H9 (cell line): ENCODE measurements around the gene AKAIN1. TPM values are rescaled to one million over a fixed set of nuclear protein-coding genes. Genes with fewer than 3 reads are reported as not detected.

ENCODE experiments used
- DNase-seq: peaks from one replicate; pipeline ENCODE4 v3.0.0-alpha.2; 2017
- H2AFZ ChIP-seq: one replicate; pipeline ENCODE4 v1.6.1; 2013; ENCODE audit warnings: mild to moderate bottlenecking, low read length, control low read depth, moderate library complexity
- H2AK5ac ChIP-seq: 2 replicates; pipeline ENCODE4 v1.6.1; 2013; ENCODE audit warnings: low read length, control low read depth, mixed read lengths; ENCODE audit not compliant: insufficient read length
- H2BK120ac ChIP-seq: one replicate; pipeline ENCODE4 v1.6.1; 2013; ENCODE audit warnings: low read depth, mild to moderate bottlenecking, low read length, control low read depth, inconsistent platforms; ENCODE audit not compliant: poor library complexity, severe bottlenecking
- H2BK12ac ChIP-seq: 2 replicates; pipeline ENCODE4 v1.6.1; 2013; ENCODE audit warnings: low read length, control low read depth, mixed read lengths, low read depth; ENCODE audit not compliant: insufficient read length
- H2BK15ac ChIP-seq: 2 replicates; pipeline ENCODE4 v1.6.1; 2013; ENCODE audit warnings: low read depth, low read length, control low read depth
- H2BK20ac ChIP-seq: one replicate; pipeline ENCODE4 v1.6.1; 2013; ENCODE audit warnings: low read depth, mild to moderate bottlenecking, low read length, control low read depth, inconsistent platforms; ENCODE audit not compliant: poor library complexity, severe bottlenecking
- H2BK5ac ChIP-seq: 2 replicates; pipeline ENCODE4 v1.6.1; 2013; ENCODE audit warnings: low read length, control low read depth, mixed read lengths; ENCODE audit not compliant: insufficient read length
- H3K14ac ChIP-seq: 2 replicates; pipeline ENCODE4 v1.6.1; 2013; ENCODE audit warnings: low read length, control low read depth; ENCODE audit not compliant: insufficient read depth
- H3K18ac ChIP-seq: 2 replicates; pipeline ENCODE4 v1.6.1; 2013; ENCODE audit warnings: low read depth, mild to moderate bottlenecking, mixed read lengths, low read length, control low read depth; ENCODE audit not compliant: insufficient read length
- H3K23ac ChIP-seq: 2 replicates; pipeline ENCODE4 v1.6.1; 2013; ENCODE audit warnings: low read length, control low read depth, mixed read lengths, low read depth; ENCODE audit not compliant: insufficient read length
- H3K23me2 ChIP-seq: 2 replicates; pipeline ENCODE4 v1.6.1; 2013; ENCODE audit warnings: low read depth, mild to moderate bottlenecking, mixed read lengths, low read length, control low read depth; ENCODE audit not compliant: insufficient read length, poor library complexity, severe bottlenecking
- H3K27ac ChIP-seq: 2 replicates; pipeline ENCODE4 v1.5.1; 2013; ENCODE audit warnings: low read length, control low read depth, mixed read lengths, low read depth; ENCODE audit not compliant: insufficient read length
- H3K27me3 ChIP-seq: 2 replicates; pipeline ENCODE4 v1.6.1; 2013; ENCODE audit warnings: low read length, control low read depth, inconsistent platforms; ENCODE audit not compliant: insufficient read depth
- H3K4ac ChIP-seq: 2 replicates; pipeline ENCODE4 v1.6.1; 2013; ENCODE audit warnings: low read depth, mild to moderate bottlenecking, control low read depth, inconsistent platforms, low read length, moderate library complexity
- H3K4me1 ChIP-seq: 2 replicates; pipeline ENCODE4 v1.6.1; 2013; ENCODE audit warnings: low read length, control low read depth, inconsistent platforms; ENCODE audit not compliant: insufficient read depth
- H3K4me2 ChIP-seq: 2 replicates; pipeline ENCODE4 v1.6.1; 2013; ENCODE audit warnings: low read length, control low read depth, mixed read lengths; ENCODE audit not compliant: insufficient read length, insufficient read depth
- H3K56ac ChIP-seq: 2 replicates; pipeline ENCODE4 v1.6.1; 2013; ENCODE audit warnings: low read depth, mild to moderate bottlenecking, mixed read lengths, low read length, control low read depth; ENCODE audit not compliant: insufficient read length
- H3K79me1 ChIP-seq: 2 replicates; pipeline ENCODE4 v1.6.1; 2013; ENCODE audit warnings: low read depth, mild to moderate bottlenecking, moderate library complexity, low read length, control low read depth, inconsistent platforms; ENCODE audit not compliant: insufficient read depth, poor library complexity, severe bottlenecking
- H3K79me2 ChIP-seq: 2 replicates; pipeline ENCODE4 v1.6.1; 2013; ENCODE audit warnings: low read length, control low read depth, inconsistent platforms; ENCODE audit not compliant: insufficient read depth
- H3K9ac ChIP-seq: 2 replicates; pipeline ENCODE4 v1.6.1; 2013; ENCODE audit warnings: low read length, control low read depth, mixed read lengths; ENCODE audit not compliant: insufficient read length; ENCODE audit errors: extremely low read depth
- H3K9me3 ChIP-seq: one replicate; pipeline ENCODE4 v1.6.1; 2013; ENCODE audit warnings: low read depth, low read length, inconsistent platforms; ENCODE audit not compliant: control insufficient read depth
- H3T11ph ChIP-seq: one replicate; pipeline ENCODE4 v1.6.1; 2013; ENCODE audit warnings: mild to moderate bottlenecking, low read length, control low read depth, inconsistent platforms
- H4K20me1 ChIP-seq: one replicate; pipeline ENCODE4 v1.6.1; 2013; ENCODE audit not compliant: control insufficient read depth, insufficient read length, insufficient read depth
- H4K5ac ChIP-seq: 2 replicates; pipeline ENCODE4 v1.6.1; 2013; ENCODE audit warnings: low read depth, mild to moderate bottlenecking, mixed read lengths, low read length, control low read depth; ENCODE audit not compliant: insufficient read length
- H4K8ac ChIP-seq: replicated peaks from 2 replicates; pipeline ENCODE4 v1.6.1; 2013; ENCODE audit warnings: low read length, control low read depth, mixed read lengths, low read depth; ENCODE audit not compliant: insufficient read length
- H4K91ac ChIP-seq: 2 replicates; pipeline ENCODE4 v1.6.1; 2013; ENCODE audit warnings: low read depth, mild to moderate bottlenecking, moderate library complexity, mixed read lengths, low read length, control low read depth; ENCODE audit not compliant: insufficient read length
- H3K27ac Mint-ChIP-seq, 3 experiments: 2 replicates in 2 of 3; 3 replicates in 1 of 3; pipeline ENCODE4 v1.8.0; 2020 to 2021; ENCODE audit warnings: mixed read lengths in 3 of 3, mild to moderate bottlenecking in 1 of 3, moderate library complexity in 1 of 3
- H3K27me3 Mint-ChIP-seq: 2 replicates; pipeline ENCODE4 v1.8.0; 2021; ENCODE audit warnings: low read depth, mild to moderate bottlenecking, moderate library complexity, mixed read lengths
- H3K36me3 Mint-ChIP-seq, 3 experiments: 2 replicates in 2 of 3; 3 replicates in 1 of 3; pipeline ENCODE4 v1.8.0; 2020 to 2021; ENCODE audit warnings: low read depth in 3 of 3, mixed read lengths in 3 of 3; ENCODE audit not compliant: insufficient read depth in 1 of 3
- H3K4me1 Mint-ChIP-seq, 2 experiments: 2 replicates each; pipeline ENCODE4 v1.8.0; 2020; ENCODE audit warnings: mixed read lengths in 2 of 2
- H3K4me3 Mint-ChIP-seq, 2 experiments: 2 replicates in 1 of 2; 3 replicates in 1 of 2; pipeline ENCODE4 v1.8.0; 2020 to 2021; ENCODE audit warnings: mild to moderate bottlenecking in 2 of 2, mixed read lengths in 2 of 2, moderate library complexity in 1 of 2
- H3K9me3 Mint-ChIP-seq, 2 experiments: 2 replicates in 1 of 2; 3 replicates in 1 of 2; pipeline ENCODE4 v1.8.0; 2020; ENCODE audit warnings: mild to moderate bottlenecking in 2 of 2, mixed read lengths in 2 of 2, moderate library complexity in 1 of 2
- CTCF ChIP-seq: fragments of 200-600 bp; sonication (generic); conservative IDR thresholded peaks from 3 replicates; pipeline ENCODE4 v1.8.0; 2021; ENCODE audit warnings: antibody characterized with exemption, mild to moderate bottlenecking
- WGBS: extraction: QIAGEN DNeasy Blood & Tissue Kit; methylation state at CpG from one replicate; pipeline ENCODE4 v1.1.7; 2013; ENCODE audit warnings: missing lambda C conversion rate, low lambda C conversion rate, mixed read lengths; ENCODE audit not compliant: insufficient read length; ENCODE audit errors: extremely low coverage; 5-methylcytosine and 5-hydroxymethylcytosine counted together
- total RNA-seq: library from RNA; stranded (reverse); gene quantifications from 2 replicates; pipeline ENCODE4 v1.2.1, GENCODE V29; 2021

Gene AKAIN1
- total RNA-seq, 1 experiment from 2014 or later: not detected

DNA sequence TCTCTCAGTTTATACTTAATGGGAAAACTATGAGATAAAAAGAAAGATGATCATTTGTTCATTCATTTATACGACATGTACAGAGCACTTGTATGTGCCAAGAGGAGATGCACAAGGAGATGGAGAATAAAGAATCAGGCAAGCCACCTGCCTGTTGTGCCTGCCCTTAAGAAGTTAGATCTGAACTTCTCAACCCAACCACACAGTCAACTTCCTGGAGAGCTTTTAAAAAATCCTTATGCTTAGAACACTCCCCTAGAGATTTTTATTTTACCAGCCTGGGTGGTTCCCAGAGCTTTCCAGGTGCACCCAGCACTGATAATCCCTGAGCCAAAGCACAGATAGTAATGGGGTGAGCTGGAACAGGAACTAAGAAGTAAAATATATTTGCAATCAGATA lies 18.5 kb downstream of the AKAIN1 start:
- H4K20me1 ChIP-seq: no peaks in the 10 kb centered on the region
- no peaks in the 10 kb centered on the region for H3K23me2 ChIP-seq
- H2AFZ ChIP-seq: no peak overlapping the region
- WGBS: no CpG with 5 or more reads among the region's 1 CpG
- H3T11ph ChIP-seq: no peak overlapping the region
- H3K27me3 ChIP-seq: no peaks in the 10 kb centered on the region
- Mint-ChIP-seq H3K4me3 (no peak overlapping the region), H3K4me1 (peaks cover 8% of the 10 kb centered on the region in 2 experiments), H3K27ac (no peak overlapping the region), H3K27me3 (peaks cover 6% of the 10 kb centered on the region; the same call in 1 of the 2 replicates), H3K36me3 (no peaks in the 10 kb centered on the region), H3K9me3 (no peaks in the 10 kb centered on the region)
- H4K5ac ChIP-seq: no peak overlapping the region
- no peaks in the 10 kb centered on the region for H3K79me2 ChIP-seq
- DNase-seq: no peak
- no peak overlapping the region for H4K8ac ChIP-seq
- H3K4ac ChIP-seq: no peak overlapping the region
- H3K23ac ChIP-seq: no peak overlapping the region
- no peak overlapping the region for H3K9ac ChIP-seq
- no peak overlapping the region for H3K14ac ChIP-seq
- no peak for TF ChIP-seq CTCF
- no peak overlapping the region for H2BK120ac ChIP-seq
- no peak overlapping the region for H3K27ac ChIP-seq
- H2AK5ac ChIP-seq: no peak overlapping the region
- no peaks in the 10 kb centered on the region for H3K4me1 ChIP-seq
- H2BK12ac ChIP-seq: no peak overlapping the region
- no peak overlapping the region for H3K56ac ChIP-seq
- H3K79me1 ChIP-seq: no peaks in the 10 kb centered on the region
- H3K18ac ChIP-seq: no peak overlapping the region
- no peaks in the 10 kb centered on the region for H3K9me3 ChIP-seq
- H3K4me2 ChIP-seq: no peak overlapping the region
- no peak overlapping the region for H4K91ac ChIP-seq
- H2BK15ac ChIP-seq: no peak overlapping the region
- H2BK20ac ChIP-seq: no peak overlapping the region
- H2BK5ac ChIP-seq: no peak overlapping the region
